ENCODE data around the gene GASK1B.

DNA sequence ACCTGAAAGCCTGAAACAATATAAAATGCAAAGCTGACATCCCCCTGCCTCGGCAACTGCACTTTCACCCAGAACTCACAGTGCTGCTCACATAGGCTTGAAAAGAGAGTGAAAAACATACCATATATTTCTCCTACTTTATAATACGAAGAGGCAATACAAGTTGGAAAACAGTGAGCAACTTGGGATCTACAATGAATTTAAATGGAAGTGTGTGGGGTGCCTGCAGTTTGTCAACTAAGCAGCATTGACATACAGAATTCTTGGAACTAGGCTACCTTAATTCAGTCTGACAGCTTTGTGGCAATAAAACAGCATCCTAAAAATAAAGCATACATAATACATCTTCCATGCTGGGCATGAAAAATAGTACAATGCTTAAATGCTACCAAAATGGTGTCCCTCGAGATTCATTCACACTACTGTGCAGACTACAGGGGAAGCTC, 8.0 kb downstream of the GASK1B start:
- TF ChIP-seq, protein P1, sequence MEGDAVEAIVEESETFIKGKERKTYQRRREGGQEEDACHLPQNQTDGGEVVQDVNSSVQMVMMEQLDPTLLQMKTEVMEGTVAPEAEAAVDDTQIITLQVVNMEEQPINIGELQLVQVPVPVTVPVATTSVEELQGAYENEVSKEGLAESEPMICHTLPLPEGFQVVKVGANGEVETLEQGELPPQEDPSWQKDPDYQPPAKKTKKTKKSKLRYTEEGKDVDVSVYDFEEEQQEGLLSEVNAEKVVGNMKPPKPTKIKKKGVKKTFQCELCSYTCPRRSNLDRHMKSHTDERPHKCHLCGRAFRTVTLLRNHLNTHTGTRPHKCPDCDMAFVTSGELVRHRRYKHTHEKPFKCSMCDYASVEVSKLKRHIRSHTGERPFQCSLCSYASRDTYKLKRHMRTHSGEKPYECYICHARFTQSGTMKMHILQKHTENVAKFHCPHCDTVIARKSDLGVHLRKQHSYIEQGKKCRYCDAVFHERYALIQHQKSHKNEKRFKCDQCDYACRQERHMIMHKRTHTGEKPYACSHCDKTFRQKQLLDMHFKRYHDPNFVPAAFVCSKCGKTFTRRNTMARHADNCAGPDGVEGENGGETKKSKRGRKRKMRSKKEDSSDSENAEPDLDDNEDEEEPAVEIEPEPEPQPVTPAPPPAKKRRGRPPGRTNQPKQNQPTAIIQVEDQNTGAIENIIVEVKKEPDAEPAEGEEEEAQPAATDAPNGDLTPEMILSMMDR (conservative IDR thresholded peaks at IDR 0.05) = no peak
- no peak for TF ChIP-seq ZFX (IDR thresholded peaks at IDR 0.05)

All from C4-2B (cell line).